HEK293 (cell line): ENCODE results near the gene MPV17L2.

ENCODE experiments used
- CTCF ChIA-PET: fragments of 350-600 bp; formaldehyde crosslinking; extraction: SDS; loops from one replicate; lab custom pipeline; 2021; ENCODE audit warnings: antibody characterized with exemption; lab: Yijun Ruan, JAX
- POLR2A ChIA-PET: fragments of 300-600 bp; formaldehyde crosslinking; extraction: SDS; loops from one replicate; lab custom pipeline; 2020; ENCODE audit warnings: antibody characterized with exemption, inconsistent platforms; lab: Yijun Ruan, JAX
- H3K27ac ChIP-seq: fragments of 200-500 bp; sonication (Bioruptor generic); 2 replicates; pipeline ENCODE4 v1.5.1; 2014; ENCODE audit warnings: low read depth, low read length, control low read depth, inconsistent platforms; ENCODE audit errors: extremely low read depth
- H3K36me3 ChIP-seq, 2 experiments: fragments of 200-500 bp in 1 of 2; sonication (Bioruptor generic) in 1 of 2; 1 replicate in 1 of 2; 2 replicates in 1 of 2; pipeline ENCODE4 v1.5.1; 2014 to 2017; ENCODE audit warnings: inconsistent platforms in 2 of 2, low read length in 2 of 2; ENCODE audit not compliant: control insufficient read depth in 2 of 2, insufficient read depth in 1 of 2
- H3K4me1 ChIP-seq: fragments of 200-500 bp; sonication (Bioruptor generic); 2 replicates; pipeline ENCODE4 v1.5.1; 2014; ENCODE audit warnings: mild to moderate bottlenecking, low read length, inconsistent platforms; ENCODE audit not compliant: control insufficient read depth, insufficient read depth
- H3K4me3 ChIP-seq: 2 replicates; pipeline ENCODE4 v1.5.1; 2011; ENCODE audit warnings: low read depth, mild to moderate bottlenecking, control low read depth, low read length, moderate library complexity
- H3K9me3 ChIP-seq: fragments of 200-500 bp; sonication (Bioruptor generic); 2 replicates; pipeline ENCODE4 v1.5.1; 2014; ENCODE audit warnings: low read depth, low read length, inconsistent platforms; ENCODE audit not compliant: control insufficient read depth, insufficient read depth
- GLIS1 ChIP-seq: fragments of 450-650 bp; formaldehyde crosslinking; IDR thresholded peaks from 2 replicates; pipeline ENCODE4 v1.5.1; 2016; ENCODE audit warnings: missing biosample characterization, missing genetic modification characterization
- OSR2 ChIP-seq: fragments of 450-650 bp; formaldehyde crosslinking; IDR thresholded peaks from 2 replicates; pipeline ENCODE4 v1.5.1; 2016; ENCODE audit warnings: missing biosample characterization, missing genetic modification characterization
- PRDM1 ChIP-seq: fragments of 450-650 bp; formaldehyde crosslinking; IDR thresholded peaks from 2 replicates; pipeline ENCODE4; 2016; ENCODE audit warnings: missing biosample characterization, missing genetic modification characterization
- SETDB1 ChIP-seq: IDR thresholded peaks from one replicate; pipeline ENCODE4 v1.6.1; 2017; ENCODE audit warnings: mild to moderate bottlenecking, low read length, moderate library complexity, mixed read lengths; ENCODE audit not compliant: insufficient read length
- TCF7L2 ChIP-seq: IDR thresholded peaks from 2 replicates; pipeline ENCODE4 v1.6.1; 2011; ENCODE audit warnings: low read depth, mild to moderate bottlenecking, inconsistent platforms, low read length, moderate library complexity, borderline replicate concordance
- ZIC2 ChIP-seq: fragments of 450-650 bp; formaldehyde crosslinking; IDR thresholded peaks from 2 replicates; pipeline ENCODE4 v1.5.1; 2016; ENCODE audit warnings: missing biosample characterization, missing genetic modification characterization
- ZNF112 ChIP-seq: fragments of 450-650 bp; formaldehyde crosslinking; IDR thresholded peaks from 2 replicates; pipeline ENCODE4 v1.5.0; 2017; ENCODE audit warnings: missing biosample characterization, missing genetic modification characterization
- ZNF138 ChIP-seq: fragments of 450-650 bp; formaldehyde crosslinking; IDR thresholded peaks from 2 replicates; pipeline ENCODE4 v1.5.1; 2016; ENCODE audit warnings: missing biosample characterization, missing genetic modification characterization, borderline replicate concordance
- ZNF214 ChIP-seq: fragments of 450-650 bp; formaldehyde crosslinking; IDR thresholded peaks from 2 replicates; pipeline ENCODE4 v1.5.1; 2017; ENCODE audit warnings: missing biosample characterization, mild to moderate bottlenecking, missing genetic modification characterization, borderline replicate concordance
- ZNF48 ChIP-seq: fragments of 450-650 bp; formaldehyde crosslinking; IDR thresholded peaks from 2 replicates; pipeline ENCODE4 v1.5.1; 2016; ENCODE audit warnings: missing biosample characterization, missing genetic modification characterization
- ZNF529 ChIP-seq: fragments of 450-650 bp; formaldehyde crosslinking; IDR thresholded peaks from 2 replicates; pipeline ENCODE4 v1.5.1; 2017; ENCODE audit warnings: missing genetic modification characterization, missing biosample characterization; ENCODE audit not compliant: insufficient replicate concordance
- ZNF530 ChIP-seq: fragments of 450-650 bp; formaldehyde crosslinking; IDR thresholded peaks from 2 replicates; pipeline ENCODE4 v1.5.1; 2016; ENCODE audit warnings: low read depth, missing biosample characterization, missing genetic modification characterization
- ZNF571 ChIP-seq: fragments of 450-650 bp; formaldehyde crosslinking; IDR thresholded peaks from 2 replicates; pipeline ENCODE4 v1.5.0; 2017; ENCODE audit warnings: missing biosample characterization, missing genetic modification characterization
- ZNF600 ChIP-seq: fragments of 450-650 bp; formaldehyde crosslinking; IDR thresholded peaks from 2 replicates; pipeline ENCODE4 v1.5.1; 2016; ENCODE audit warnings: missing biosample characterization, missing genetic modification characterization
- ZNF664 ChIP-seq: fragments of 450-650 bp; formaldehyde crosslinking; IDR thresholded peaks from 2 replicates; pipeline ENCODE4 v1.5.1; 2016; ENCODE audit warnings: missing biosample characterization, missing genetic modification characterization
- ZNF670 ChIP-seq: fragments of 450-650 bp; formaldehyde crosslinking; IDR thresholded peaks from 2 replicates; pipeline ENCODE4 v1.5.1; 2016; ENCODE audit warnings: missing biosample characterization, missing genetic modification characterization, low read depth
- ZNF837 ChIP-seq: fragments of 450-650 bp; formaldehyde crosslinking; IDR thresholded peaks from 2 replicates; pipeline ENCODE4 v1.5.1; 2016; ENCODE audit warnings: missing biosample characterization, missing genetic modification characterization
- ZSCAN16 ChIP-seq: fragments of 450-650 bp; formaldehyde crosslinking; IDR thresholded peaks from 2 replicates; pipeline ENCODE4 v1.5.1; 2016; ENCODE audit warnings: missing biosample characterization, missing genetic modification characterization
- ZSCAN30 ChIP-seq: fragments of 450-650 bp; IDR thresholded peaks from 2 replicates; pipeline ENCODE4 v1.5.1; 2018; ENCODE audit warnings: missing biosample characterization, mild to moderate bottlenecking, missing genetic modification characterization, moderate library complexity
- TF ChIP-seq, protein P1 (sequence below): fragments of 450-650 bp; formaldehyde crosslinking; IDR thresholded peaks from 2 replicates; pipeline ENCODE4 v1.5.1; 2016; ENCODE audit warnings: missing biosample characterization, missing genetic modification characterization
- TF ChIP-seq, protein P2 (sequence below): fragments of 450-650 bp; formaldehyde crosslinking; IDR thresholded peaks from 2 replicates; pipeline ENCODE4 v1.5.1; 2016; ENCODE audit warnings: missing biosample characterization, missing genetic modification characterization
- TF ChIP-seq, protein P3 (sequence below): fragments of 450-650 bp; formaldehyde crosslinking; IDR thresholded peaks from 2 replicates; pipeline ENCODE4 v1.5.1; 2016; ENCODE audit warnings: missing biosample characterization, missing genetic modification characterization

The MPV17L2 gene

GRCh38 chr19:18229474-18229873, 36.5 kb downstream of the MPV17L2 start:
- Histone ChIP-seq H3K9me3 (no peaks in the 10 kb centered on the region), H3K27ac (no peak overlapping the region), H3K4me3 (no peak overlapping the region), H3K36me3 (no peaks in the 10 kb centered on the region), H3K4me1 (no peaks in the 10 kb centered on the region; the same call in 1 of the 2 replicates)
- TF ChIP-seq, protein P1, sequence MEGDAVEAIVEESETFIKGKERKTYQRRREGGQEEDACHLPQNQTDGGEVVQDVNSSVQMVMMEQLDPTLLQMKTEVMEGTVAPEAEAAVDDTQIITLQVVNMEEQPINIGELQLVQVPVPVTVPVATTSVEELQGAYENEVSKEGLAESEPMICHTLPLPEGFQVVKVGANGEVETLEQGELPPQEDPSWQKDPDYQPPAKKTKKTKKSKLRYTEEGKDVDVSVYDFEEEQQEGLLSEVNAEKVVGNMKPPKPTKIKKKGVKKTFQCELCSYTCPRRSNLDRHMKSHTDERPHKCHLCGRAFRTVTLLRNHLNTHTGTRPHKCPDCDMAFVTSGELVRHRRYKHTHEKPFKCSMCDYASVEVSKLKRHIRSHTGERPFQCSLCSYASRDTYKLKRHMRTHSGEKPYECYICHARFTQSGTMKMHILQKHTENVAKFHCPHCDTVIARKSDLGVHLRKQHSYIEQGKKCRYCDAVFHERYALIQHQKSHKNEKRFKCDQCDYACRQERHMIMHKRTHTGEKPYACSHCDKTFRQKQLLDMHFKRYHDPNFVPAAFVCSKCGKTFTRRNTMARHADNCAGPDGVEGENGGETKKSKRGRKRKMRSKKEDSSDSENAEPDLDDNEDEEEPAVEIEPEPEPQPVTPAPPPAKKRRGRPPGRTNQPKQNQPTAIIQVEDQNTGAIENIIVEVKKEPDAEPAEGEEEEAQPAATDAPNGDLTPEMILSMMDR = 0 out of 2 replicates have a peak, but pooled peaks have one; percentile 7
- TF ChIP-seq PRDM1 (tag by site-specific recombination) (no peak), SETDB1 (no peak), ZNF600 (tag by site-specific recombination) (no peak), OSR2 (tag by site-specific recombination) (no peak)
- TF ChIP-seq, protein P2, sequence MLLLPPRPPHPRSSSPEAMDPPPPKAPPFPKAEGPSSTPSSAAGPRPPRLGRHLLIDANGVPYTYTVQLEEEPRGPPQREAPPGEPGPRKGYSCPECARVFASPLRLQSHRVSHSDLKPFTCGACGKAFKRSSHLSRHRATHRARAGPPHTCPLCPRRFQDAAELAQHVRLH (tag by site-specific recombination) = 0 out of 2 replicates have a peak, but pooled peaks have one; percentile 12
- ChIA-PET CTCF (interaction anchor here (2.0 kb wide), 1 partner anchor 22 kb away, joined by 6 read pairs; no protein-coding TSS in a partner anchor), POLR2A (no interaction called here)

DNA sequence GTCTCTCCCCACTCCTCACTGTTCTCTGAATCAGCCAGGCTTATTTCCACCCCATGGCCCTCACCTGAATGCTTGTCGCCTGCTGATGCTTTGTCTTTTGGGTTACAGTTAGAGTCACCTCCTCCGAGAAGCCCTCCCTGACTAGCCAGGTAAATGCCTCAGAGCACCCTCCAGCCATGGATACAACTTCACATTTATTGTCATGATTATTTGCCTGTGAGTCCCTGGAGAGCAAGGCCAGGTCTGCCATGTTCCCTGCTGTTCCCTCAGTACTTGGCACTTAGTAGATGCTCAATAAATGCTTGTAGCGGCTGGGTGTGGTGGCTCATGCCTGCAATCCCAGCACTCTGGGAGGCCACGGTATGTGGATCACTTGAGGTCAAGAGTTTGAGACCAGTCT, 36.9 kb downstream of the MPV17L2 start:
- H3K27ac ChIP-seq = no peak overlapping the region
- no peaks in the 10 kb centered on the region; the same call in 1 of the 2 replicates for H3K4me1 ChIP-seq
- ChIA-PET POLR2A (no interaction called here), CTCF (interaction anchor here (0.6 to 2.0 kb wide), 3 partner anchors 10 to 189 kb away, joined by 3 to 6 read pairs (median 3); partner anchors contain the start of gene SSBP4)
- H3K36me3 ChIP-seq = no peaks in the 10 kb centered on the region
- TF ChIP-seq ZNF664 (tag by site-specific recombination) (peak; percentile 96), ZNF138 (tag by site-specific recombination) (no peak), ZNF112 (tag by site-specific recombination) (no peak), ZNF670 (tag by site-specific recombination) (no peak), ZSCAN30 (tag by site-specific recombination) (no peak), ZSCAN16 (tag by site-specific recombination) (no peak), ZNF214 (no peak), ZNF571 (tag by site-specific recombination) (no peak)
- no peaks in the 10 kb centered on the region for H3K9me3 ChIP-seq
- no peak overlapping the region for H3K4me3 ChIP-seq

- Histone ChIP-seq H3K4me3 (no peak overlapping the region), H3K27ac (no peak overlapping the region), H3K4me1 (no peaks in the 10 kb centered on the region; the same call in 1 of the 2 replicates), H3K9me3 (no peaks in the 10 kb centered on the region), H3K36me3 (no peaks in the 10 kb centered on the region)
- ChIA-PET CTCF (interaction anchor here (0.6 to 2.0 kb wide), 6 partner anchors 20 to 188 kb away, joined by 3 to 6 read pairs (median 4); partner anchors contain the start of gene SSBP4), POLR2A (interaction anchor here (1.0 to 1.2 kb wide), 2 partner anchors 10 to 51 kb away, joined by 3 read pairs; partner anchors contain the start of gene JUND)
- no peak for TF ChIP-seq ZNF837
- TF ChIP-seq ZNF48 = no peak
- TF ChIP-seq TCF7L2 = no peak
- TF ChIP-seq ZNF530 (tag by site-specific recombination) = no peak
- peak; percentile 70 for TF ChIP-seq GLIS1 (tag by site-specific recombination)
- peak; percentile 47 for TF ChIP-seq ZIC2 (tag by site-specific recombination)
- no peak for TF ChIP-seq ZNF529 (tag by site-specific recombination)
- TF ChIP-seq, protein P3, sequence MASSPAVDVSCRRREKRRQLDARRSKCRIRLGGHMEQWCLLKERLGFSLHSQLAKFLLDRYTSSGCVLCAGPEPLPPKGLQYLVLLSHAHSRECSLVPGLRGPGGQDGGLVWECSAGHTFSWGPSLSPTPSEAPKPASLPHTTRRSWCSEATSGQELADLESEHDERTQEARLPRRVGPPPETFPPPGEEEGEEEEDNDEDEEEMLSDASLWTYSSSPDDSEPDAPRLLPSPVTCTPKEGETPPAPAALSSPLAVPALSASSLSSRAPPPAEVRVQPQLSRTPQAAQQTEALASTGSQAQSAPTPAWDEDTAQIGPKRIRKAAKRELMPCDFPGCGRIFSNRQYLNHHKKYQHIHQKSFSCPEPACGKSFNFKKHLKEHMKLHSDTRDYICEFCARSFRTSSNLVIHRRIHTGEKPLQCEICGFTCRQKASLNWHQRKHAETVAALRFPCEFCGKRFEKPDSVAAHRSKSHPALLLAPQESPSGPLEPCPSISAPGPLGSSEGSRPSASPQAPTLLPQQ = no peak
Measured at GRCh38 chr19:18230941-18231734, 38.1 kb downstream of the MPV17L2 start.
